GM21367 (cell line): ENCODE data around the gene OR6N1.

Experiments
- ATAC-seq: cut with Tn5 transposase; IDR thresholded peaks from one replicate; pipeline ENCODE4 v1.9.1; 2021; ENCODE audit not compliant: unreplicated experiment

OR6N1 gene

DNA sequence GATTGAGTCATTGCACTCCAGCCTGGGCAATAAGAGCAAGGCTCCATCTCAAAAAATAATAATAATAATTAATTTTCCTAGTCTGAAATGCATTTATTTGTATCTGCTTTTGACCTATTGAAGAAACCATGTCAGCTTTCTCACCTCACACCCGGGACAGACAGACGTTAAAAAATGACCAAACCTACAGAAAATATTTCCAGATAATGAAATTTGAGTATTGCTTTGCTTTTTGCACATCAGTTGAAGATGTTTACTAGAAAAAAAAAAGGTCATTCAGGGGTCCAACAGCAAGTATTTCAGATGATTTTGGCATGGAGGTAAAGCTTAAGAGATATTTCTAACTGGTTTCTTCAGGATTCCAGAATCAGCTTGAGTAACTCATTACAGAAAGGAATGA is 17.6 kb downstream of the OR6N1 start, which contains the start of gene OR6K6:
Gene OR6K6 (plus strand): TSS at position 301 of the 400 bp plus-strand sequence. CDS start 168 bp downstream, outside the sequence.
- no peak for ATAC-seq

DNA sequence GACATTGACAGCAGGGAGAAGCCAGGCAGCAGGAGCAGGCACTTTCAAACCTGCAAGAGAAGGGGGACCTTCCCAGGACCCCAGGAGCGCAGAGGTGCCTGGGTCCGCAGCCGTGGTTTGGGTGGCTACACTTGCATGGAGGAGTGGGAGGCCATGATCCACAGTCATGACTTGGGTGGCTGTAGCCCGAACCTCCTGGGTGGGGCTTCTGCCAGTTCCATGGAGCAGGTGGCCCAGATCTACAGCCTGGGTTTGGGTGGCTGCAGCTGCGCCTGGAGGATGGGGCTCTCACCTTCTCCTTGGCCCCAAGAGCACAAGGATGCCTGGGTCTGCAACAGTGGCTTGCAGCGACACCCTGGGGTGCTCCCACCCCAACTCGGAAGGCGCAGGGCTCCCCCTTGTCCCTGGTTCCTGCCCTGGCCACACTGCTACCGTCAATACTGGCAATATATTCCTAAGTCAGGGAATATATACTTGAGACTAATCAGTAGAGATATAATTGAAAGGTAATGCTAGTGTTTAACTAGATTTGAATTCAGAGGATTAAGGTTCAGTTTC is 19.8 kb downstream of the OR6N1 start:
- no peak for ATAC-seq

DNA sequence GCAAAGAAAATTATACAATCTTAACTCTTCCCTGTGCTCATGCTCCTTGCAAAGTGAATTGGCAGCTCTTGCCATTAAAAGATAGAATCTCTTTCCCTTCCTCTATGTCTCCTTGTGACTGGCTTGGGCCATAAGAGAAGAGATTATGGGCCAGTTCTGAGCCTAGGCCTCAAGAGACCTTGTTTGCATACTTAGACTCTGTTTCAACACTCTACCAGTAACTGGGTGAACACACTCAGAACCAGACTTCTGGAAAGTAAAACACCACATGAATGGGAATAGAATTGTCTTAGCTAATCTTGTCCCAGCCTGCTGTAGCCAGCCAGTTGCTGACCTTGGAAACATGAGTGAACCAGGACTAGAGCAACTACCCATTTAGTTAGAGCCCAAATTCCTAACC is 36.1 kb downstream of the OR6N1 start:
- ATAC-seq: no peak

DNA sequence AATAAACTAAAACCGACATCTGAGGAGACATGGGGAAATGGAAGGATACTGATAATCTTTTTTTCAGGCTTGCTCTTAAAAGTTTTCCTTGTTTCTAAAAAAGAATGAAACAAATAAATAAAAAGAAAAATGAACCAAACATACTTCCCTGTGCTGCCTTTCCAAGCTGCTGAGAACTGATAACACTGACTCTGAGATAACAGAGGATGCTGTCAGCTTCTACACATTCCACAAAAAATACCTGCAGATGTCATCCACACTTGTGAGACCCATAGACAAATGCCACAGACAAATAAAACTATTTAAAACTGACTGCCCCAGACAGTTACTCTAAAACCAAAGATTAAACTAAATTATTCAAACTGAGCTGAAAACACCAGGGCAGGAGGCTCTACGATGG is 39.5 kb downstream of the OR6N1 start:
- no peak for ATAC-seq

DNA sequence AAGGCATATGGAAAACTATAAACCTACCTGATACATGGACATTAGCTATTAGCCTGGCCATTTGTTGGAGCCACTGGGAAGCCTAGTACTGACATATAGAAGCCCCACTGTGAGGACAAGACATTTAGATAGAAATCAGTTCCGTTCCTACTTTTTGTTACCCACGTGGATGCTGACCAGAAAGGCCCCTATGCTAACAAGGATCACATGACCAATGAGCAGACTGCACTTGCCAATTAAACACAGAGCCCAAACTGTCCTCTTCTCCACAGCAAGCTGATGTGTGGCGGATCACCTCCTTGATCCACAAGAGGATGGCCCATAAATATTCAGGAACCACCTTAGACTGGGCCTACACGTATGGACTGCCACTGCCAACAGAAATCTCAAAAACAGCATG is 40.3 kb downstream of the OR6N1 start:
- ATAC-seq: no peak

DNA sequence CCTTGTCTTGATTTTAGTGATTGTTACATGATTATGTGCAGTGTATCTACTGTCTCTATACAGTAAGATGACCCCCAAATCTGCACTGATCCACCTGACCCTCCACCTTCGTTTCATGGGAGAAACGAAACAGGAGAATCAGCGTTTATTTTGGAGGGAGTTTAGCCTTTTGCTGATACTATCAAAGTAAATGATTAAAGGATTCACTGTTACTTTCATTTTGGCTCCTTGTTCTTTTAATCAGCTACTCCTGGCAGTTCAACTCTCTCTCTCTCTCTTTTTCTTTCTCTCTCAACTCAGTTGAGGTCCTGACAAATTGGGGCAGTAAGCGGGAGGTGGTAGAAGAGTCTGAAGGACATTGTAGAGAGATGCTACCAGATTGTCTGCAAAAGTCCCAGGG is 41.5 kb downstream of the OR6N1 start:
- no peak for ATAC-seq

DNA sequence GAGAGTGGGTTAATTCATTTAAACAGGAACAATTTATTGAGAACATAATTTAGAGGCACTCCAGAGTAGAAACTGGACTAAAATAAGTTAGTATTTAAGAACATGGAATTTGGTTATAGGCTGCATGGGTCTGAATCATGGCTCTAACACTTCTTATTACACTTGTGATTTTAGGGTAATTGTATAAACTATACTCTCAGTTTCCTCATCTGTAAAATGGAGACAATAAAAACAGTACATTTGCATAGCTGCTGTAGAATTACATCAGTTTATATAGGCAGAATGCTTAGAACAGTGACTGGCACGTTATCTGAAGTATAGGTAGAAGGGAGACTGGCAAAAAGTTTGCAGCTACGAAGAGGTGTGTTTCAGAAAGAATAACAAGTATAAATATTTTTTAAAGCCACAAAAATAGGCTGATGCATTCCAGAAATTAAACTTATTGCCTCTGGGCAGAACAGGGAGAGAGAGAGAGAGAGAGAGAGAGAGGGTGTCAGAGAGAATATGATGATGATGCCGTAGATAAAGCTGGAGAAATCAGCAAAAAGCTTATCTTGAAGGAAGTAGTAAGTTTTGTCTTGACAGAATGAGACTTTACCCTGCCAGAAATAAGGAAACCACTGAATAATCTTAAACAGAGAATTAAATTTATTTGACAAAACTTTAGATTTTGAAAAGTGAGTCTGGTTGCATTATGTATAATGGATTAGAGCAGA is 43.3 kb downstream of the OR6N1 start:
- ATAC-seq: no peak

DNA sequence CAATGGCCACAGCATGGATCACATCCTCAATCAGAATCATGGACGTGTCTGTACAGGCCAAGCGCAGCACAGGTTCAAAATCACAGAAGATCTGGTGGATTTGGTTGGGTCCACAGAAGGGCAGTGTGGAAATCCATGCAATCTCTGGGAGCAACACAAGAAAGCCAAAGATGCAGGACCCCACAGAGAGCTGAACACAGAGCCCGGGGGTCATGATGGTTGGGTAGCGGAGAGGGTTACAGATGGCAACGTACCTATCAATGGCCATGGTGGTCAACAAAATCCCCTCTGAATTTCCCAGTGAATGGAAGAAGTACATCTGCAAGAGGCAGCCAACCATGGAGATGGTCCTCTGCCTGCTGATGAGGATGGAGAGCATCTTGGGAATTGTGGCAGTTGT is 47.6 kb downstream of the OR6N1 start:
- ATAC-seq: no peak

DNA sequence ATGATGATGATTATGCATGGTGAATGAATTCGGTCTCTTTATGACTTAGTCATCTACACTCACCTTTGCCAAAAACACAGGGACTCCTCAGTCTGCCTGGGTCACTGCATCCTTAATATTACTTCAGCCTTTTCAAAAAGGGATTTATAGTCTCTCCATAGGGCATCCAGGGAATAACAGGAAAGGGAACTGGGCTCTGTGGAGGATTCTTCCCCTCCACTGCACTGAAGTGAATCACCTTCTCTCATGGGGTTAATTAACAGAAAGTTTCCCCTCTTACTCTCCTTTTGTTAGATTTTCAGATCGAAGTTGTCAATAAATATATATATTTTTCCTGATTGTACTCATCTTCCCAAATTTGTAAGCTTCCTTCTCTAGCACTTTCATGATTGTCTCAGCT is 51.4 kb downstream of the OR6N1 start, which contains the start of gene OR6K3:
Gene OR6K3 (minus strand): TSS at position 101 of the 400 bp plus-strand sequence. CDS start 2,605 bp downstream, outside the sequence.
- ATAC-seq: no peak

DNA sequence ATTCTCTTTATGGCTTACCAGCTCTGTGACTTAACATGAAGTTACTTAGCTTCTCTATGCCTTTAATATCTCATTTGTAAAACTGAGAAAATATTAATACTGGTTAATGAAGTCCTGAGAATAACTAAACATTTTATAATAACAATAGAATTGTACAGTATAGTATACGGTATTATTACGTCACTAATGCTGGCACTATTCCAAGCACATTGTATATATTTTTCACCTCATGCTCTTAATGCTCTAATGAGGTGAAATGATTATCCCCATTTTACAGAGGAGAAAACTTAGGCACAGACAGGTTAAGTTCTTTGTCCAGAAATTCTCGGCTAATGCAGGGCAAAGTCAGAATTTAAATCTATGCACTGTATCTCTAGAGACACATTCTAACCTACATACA is 52.3 kb downstream of the OR6N1 start:
- ATAC-seq: no peak

DNA sequence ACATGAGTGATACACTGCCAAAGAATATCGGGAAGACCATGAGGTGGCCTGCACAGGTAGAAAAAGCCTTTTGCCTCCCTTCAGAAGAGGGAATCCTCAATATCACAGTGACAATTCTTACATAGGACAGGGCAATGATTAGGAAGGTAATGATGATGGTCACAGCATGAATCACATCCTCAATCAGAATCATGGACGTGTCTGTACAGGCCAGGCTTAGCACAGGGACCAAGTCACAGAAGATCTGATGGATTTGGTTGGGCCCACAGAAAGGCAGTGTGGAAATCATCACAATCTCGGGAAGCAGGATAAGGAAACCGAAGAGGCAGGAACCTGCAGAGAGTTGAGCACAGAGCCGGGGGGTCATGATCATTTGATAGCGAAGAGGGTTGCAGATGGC is 54.7 kb downstream of the OR6N1 start:
- ATAC-seq: no peak

DNA sequence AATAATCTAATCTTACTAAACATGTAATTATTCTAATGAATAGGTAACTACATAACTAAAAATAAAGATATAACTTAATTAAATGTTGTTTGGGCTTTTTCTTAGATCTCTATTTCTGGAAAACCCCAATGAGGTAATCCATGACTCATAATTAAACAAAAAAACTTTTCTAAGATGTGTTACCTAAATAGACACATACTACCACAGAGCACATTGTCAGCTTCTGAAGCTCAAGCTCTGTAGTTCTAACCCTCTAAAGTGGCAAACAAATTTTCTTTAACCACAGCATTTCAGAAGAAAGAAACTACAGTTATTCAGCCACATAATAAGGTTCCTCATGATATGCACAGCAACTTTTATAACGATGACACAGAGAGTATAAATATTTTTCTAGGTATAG is 55.7 kb downstream of the OR6N1 start:
- ATAC-seq: no peak

DNA sequence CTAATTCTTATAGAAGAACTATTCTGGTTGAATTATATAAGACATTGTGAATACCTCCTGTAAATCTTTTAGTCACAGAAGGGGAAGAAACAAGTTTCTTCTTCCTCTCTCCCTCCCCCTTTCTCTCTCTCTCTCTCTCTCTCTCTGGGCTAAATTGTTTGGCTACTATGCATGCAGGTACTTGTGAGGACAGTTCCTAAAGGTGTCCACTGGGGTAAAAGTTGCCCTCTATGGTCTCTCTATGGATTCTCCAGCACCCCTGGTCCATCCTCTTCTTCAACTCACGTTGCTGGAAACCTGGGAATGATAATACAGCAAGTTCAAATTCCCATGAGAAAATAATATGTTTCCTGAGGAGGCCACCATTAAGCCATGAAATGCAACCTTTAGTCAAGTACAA is 57.2 kb downstream of the OR6N1 start:
- ATAC-seq: no peak
